AG04450 (cell line): ENCODE measurements around the gene ARID1A. TPM values are rescaled to one million over a fixed set of nuclear protein-coding genes. Genes with fewer than 3 reads are reported as not detected.
A peak's percentile ranks its signal among the peaks of the same experiment; 100 is the strongest.

Source experiments
- CTCF ChIA-PET: fragments of 300-600, 350-600 bp; formaldehyde crosslinking; extraction: SDS; loops from one replicate; lab custom pipeline; 2022; ENCODE audit warnings: antibody characterized with exemption, inconsistent platforms; lab: Charles Lee
- POLR2A ChIA-PET: fragments of 350-600 bp; formaldehyde crosslinking; extraction: SDS; loops from one replicate; lab custom pipeline; 2021; ENCODE audit warnings: antibody characterized with exemption, inconsistent platforms; lab: Yijun Ruan, JAX
- DNase-seq: peaks from one replicate; pipeline ENCODE4 v3.0.0-alpha.2; 2011; ENCODE audit warnings: low read depth, low spot score
- H3K27ac ChIP-seq: one replicate; pipeline ENCODE4 v1.5.1; 2012; ENCODE audit warnings: low read depth, low read length, control low read depth
- H3K27me3 ChIP-seq: one replicate; pipeline ENCODE4 v1.6.0; 2012; ENCODE audit warnings: low read length; ENCODE audit not compliant: control insufficient read depth, insufficient read depth
- H3K4me3 ChIP-seq: 2 replicates; pipeline ENCODE4 v1.5.1; 2011; ENCODE audit warnings: mild to moderate bottlenecking, low read depth, low read length, control low read depth
- H3K9me3 ChIP-seq: 2 replicates; pipeline ENCODE4 v1.5.1; 2012; ENCODE audit warnings: low read length; ENCODE audit not compliant: control insufficient read depth, insufficient read depth
- CTCF ChIP-seq: IDR thresholded peaks from 2 replicates; pipeline ENCODE4 v1.5.1; 2011; ENCODE audit warnings: low read depth, low read length, control low read depth, inconsistent platforms
- polyA plus RNA-seq: library from polyadenylated mRNA; depleted of rRNA; stranded (reverse); fragments of >200 nt; gene quantifications from 2 replicates; pipeline ENCODE4 v1.2.3, GENCODE V29; 2011

The ARID1A gene
- polyA plus RNA-seq, 1 experiment = 16.4 TPM

DNA sequence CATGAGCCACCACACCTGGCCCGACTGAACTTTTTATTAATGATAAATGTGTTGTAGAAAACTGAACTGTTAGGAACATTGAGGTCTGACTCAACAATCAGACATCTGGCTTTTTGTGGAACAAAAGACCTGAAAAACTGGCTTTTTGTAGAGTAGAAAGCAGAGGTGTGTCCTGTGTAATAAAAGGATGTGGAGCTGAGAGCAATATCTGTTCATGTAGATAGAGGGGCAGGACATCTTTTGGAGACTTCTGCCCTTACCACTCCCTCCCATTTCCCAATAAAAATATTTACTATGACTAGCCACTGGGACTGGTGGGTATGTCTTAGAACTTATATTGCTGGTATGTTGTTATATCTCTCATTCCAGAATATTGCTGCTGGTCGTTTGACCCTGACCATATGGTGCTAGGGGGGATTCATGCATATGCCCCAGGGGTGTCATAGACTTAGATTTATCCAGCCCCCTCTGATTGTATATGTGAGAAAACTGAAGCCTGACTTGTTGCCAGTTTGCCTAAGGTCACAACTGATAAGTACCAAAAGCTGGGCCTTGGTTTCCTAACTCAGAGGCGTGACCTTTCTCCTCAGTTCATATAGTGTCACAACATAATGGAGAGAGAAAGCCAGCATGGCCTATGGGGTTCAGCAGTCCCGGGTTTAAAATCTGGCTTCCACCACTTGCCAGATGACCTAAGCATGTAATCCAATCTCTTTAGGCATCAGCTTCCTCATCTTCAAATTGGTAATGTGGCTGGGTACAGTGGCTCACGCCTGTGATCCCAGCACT is 58.5 kb downstream of the ARID1A start:
- POLR2A ChIA-PET = interaction anchor here (0.6 kb wide), 1 partner anchor 18 kb away, joined by 7 read pairs; no protein-coding TSS in a partner anchor
- Histone ChIP-seq H3K4me3 (no peak overlapping the region), H3K27me3 (no peaks in the 10 kb centered on the region), H3K9me3 (no peaks in the 10 kb centered on the region), H3K27ac (no peak overlapping the region)
- no peak for DNase-seq
- CTCF ChIA-PET = interaction anchor here (0.6 kb wide), 1 partner anchor 132 kb away, joined by 3 read pairs; no protein-coding TSS in a partner anchor
- TF ChIP-seq CTCF = no peak

DNA sequence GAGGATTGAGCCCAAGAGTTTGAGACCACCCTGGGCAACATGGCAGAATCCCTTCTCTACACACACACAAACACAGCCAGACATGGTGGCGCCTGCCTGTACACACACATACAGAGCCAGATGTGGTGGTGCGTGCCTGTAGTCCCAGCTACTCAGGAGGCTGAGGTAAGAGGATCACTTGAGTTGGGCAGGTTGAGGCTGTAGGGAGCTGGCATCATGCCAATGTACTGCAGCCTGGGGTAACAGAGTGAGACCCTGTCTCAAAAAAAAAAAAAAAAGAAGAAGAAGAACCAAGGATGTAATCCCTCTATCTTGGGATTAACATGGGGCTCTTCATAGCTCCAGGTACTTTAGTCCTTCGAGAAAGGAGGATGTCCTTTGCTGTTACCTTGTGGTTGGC is 62.5 kb downstream of the ARID1A start:
- POLR2A ChIA-PET = no interaction called here
- CTCF ChIA-PET = interaction anchor here (0.6 to 1.1 kb wide), 3 partner anchors 13 to 851 kb away, joined by 3 to 4 read pairs (median 3); no protein-coding TSS in a partner anchor
- no peak for DNase-seq
- no peaks in the 10 kb centered on the region for H3K9me3 ChIP-seq
- H3K27me3 ChIP-seq = no peaks in the 10 kb centered on the region
- no peak overlapping the region for H3K27ac ChIP-seq
- no peak for TF ChIP-seq CTCF
- H3K4me3 ChIP-seq = no peak overlapping the region

- CTCF ChIA-PET = no interaction called here
- no peak for TF ChIP-seq CTCF
- Histone ChIP-seq H3K27me3 (no peaks in the 10 kb centered on the region), H3K4me3 (no peak overlapping the region), H3K27ac (no peak overlapping the region), H3K9me3 (no peaks in the 10 kb centered on the region)
- DNase-seq = no peak
- POLR2A ChIA-PET = no interaction called here
Observed at GRCh38 chr1:26759531-26759930, 63.7 kb downstream of the ARID1A start.

- Histone ChIP-seq H3K27ac (no peak overlapping the region), H3K27me3 (no peaks in the 10 kb centered on the region), H3K9me3 (no peaks in the 10 kb centered on the region), H3K4me3 (no peak overlapping the region)
- CTCF ChIA-PET = no interaction called here
- DNase-seq = no peak
- POLR2A ChIA-PET = no interaction called here
- peak; percentile 18; the same call in 1 of the 2 replicates for TF ChIP-seq CTCF
Observed at GRCh38 chr1:26761217-26761616, 65.4 kb downstream of the ARID1A start.

DNA sequence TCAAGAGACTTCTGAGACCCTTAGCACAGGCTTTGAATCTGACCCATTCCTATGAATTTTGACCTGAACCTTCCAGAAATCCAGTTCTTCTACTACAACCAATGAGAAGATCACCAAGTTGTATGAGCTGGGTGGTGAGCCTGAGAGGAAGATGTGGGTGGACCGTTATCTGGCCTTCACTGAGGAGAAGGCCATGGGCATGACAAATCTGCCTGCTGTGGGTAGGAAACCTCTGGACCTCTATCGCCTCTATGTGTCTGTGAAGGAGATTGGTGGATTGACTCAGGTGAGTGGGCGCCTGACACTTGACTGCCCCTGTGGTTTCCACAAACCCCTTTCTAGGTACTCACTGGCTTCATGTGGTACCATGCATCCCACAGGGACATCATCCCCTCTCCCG is 71.9 kb downstream of the ARID1A start:
- no peaks in the 10 kb centered on the region for H3K9me3 ChIP-seq
- no peak for TF ChIP-seq CTCF
- H3K4me3 ChIP-seq = no peak overlapping the region
- no peak overlapping the region for H3K27ac ChIP-seq
- DNase-seq = no peak
- ChIA-PET CTCF (interaction anchor here (1.2 to 2.0 kb wide), 2 partner anchors 21 to 22 kb away, joined by 3 to 7 read pairs; no protein-coding TSS in a partner anchor), POLR2A (no interaction called here)
- H3K27me3 ChIP-seq = no peaks in the 10 kb centered on the region
